Measurements from ENCODE around the gene MPO.

Gene MPO

DNA sequence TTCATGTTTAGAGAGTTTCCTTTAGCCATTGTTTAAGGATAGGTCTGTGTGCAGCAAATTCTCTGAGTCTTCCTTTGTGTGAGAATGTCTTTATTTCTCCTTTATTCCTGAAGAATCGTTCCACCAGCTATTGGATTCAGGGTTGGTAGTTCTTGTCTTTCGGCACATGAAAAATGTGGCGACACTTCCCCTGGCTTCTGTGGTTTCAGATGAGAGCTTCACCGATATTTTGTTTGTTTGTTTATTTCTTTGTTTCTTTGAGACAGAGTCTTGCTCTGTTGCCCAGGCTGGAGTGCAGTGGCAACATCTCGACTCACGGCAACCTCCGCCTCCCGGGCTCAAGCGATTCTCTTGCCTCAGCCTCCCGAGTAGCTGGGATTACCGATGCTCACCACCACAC, 18.6 kb downstream of the MPO start:
- DNase-seq, result no peak

DNA sequence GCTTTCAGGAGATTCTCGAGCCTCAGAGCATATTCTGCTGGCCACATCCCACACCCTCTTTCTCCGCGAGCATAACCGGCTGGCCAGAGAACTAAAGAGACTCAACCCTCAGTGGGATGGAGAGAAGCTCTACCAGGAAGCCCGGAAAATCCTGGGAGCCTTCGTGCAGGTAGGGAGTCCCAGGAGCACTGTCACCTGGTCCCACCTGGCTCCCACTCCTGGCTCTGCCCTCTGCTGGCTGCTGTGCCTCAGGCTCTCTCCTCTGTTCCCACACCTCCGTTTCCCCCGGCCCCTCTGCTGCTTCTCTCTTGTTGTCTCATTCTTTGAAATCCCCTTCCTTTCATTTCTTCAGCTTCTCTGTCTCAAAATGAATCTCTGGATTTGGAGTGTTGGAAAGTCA, 25.9 kb downstream of the MPO start:
- no peak for DNase-seq

- no peak for DNase-seq
Observed at GRCh38 chr17:58253082-58253481, 27.7 kb downstream of the MPO start.

DNA sequence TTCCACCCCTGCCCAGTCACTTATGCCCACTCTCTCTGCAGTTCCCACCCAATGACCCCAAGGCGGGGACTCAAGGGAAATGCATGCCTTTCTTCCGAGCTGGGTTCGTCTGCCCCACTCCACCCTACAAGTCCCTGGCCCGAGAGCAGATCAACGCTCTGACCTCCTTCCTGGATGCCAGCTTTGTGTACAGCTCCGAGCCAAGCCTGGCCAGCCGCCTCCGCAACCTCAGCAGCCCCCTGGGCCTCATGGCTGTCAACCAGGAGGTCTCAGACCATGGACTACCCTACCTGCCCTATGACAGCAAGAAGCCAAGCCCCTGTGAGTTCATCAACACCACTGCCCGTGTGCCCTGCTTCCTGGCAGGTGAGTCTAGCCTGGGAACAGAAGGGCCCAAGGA, 28.6 kb downstream of the MPO start:
- DNase-seq, result no peak

- no peak for DNase-seq
Observed at GRCh38 chr17:58250344-58251011, 30.3 kb downstream of the MPO start.

DNA sequence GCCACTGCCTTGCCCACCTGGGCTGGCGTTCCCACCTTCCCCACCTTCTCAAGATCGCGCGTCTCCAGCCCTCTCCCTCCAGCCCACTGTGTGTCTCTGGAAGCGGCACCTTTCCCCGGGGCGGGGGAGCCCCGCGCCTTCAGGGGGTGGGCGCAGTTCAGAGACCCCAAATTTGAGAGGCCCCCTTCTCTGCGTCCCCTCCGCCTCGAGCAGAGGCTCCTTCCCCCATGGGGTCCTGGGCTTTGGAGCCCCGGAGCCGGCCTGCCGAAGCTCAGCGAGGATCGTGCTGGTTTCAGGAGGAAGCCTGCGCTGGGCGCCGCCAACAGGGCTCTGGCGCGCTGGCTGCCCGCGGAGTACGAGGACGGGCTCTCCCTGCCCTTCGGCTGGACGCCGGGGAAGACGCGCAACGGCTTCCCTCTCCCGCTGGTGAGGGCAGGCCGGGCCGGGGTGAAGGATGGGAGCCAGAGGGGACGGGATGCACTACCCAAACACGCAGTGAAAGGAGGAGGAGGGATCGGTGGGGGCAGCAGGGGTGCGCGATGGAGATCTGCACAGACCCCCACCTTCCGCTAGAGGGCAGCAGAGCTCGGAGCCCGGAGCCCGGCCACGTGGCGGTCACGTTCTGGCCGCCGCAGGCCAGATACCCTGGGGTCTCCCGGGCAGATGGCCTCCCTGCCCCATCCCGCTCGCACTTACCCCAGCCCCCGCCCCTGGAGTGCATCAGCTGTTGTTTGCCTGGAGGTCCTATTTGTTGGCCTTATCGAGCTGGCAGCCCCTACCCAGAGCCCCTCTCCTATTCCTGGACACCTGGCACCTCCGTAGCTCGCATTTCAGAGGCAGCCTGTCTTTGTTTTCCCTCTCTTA, 31.2 kb downstream of the MPO start:
- peak; percentile 79 for DNase-seq

- DNase-seq, result no peak
Observed at GRCh38 chr17:58248955-58249269, 31.8 kb downstream of the MPO start.

- DNase-seq, result no peak
Observed at GRCh38 chr17:58247511-58248363, 33.0 kb downstream of the MPO start.

DNA sequence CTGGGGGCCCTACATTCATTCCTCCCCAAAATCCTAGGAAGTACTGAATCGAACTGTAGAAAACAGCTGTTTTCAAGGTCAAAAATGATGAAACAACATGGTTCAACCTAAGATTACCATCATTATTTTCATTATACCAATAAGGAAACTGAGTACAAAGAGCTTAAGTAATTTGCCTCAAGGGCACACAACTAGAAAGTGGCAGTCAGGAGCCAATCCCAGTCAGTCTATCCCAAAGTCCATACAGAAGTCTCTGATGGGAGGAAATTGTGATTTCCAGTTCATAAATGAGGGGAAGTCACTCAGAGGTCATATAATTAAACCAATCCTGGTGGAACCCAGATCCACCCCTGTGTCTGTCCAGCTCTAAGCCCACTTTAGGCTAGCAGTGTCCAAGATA, 34.0 kb downstream of the MPO start:
- DNase-seq, result no peak

- DNase-seq, result no peak
Observed at GRCh38 chr17:58246104-58246740, 34.5 kb downstream of the MPO start.

- DNase-seq, result no peak
Observed at GRCh38 chr17:58245428-58246103, 35.2 kb downstream of the MPO start.

DNA sequence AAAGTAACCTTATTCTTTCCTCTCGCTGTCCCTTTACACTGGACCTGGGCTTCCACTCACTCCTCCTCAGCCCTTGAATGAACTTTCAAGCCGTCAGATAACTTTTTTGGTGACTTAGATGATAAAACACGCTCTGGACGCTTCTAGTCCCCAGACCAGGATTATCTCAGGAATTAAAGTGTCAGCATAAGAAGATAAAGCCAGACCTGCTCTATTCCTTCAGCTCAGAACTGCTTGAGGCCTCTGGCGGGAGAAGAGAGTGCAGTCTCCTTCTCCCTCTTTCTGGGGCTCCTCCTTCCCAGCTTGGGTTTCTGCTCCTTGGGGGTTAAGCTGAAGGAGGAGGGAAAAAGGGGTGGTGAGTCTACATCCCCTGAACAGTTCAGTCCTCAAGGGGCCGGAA, 35.8 kb downstream of the MPO start:
- no peak for DNase-seq

DNA sequence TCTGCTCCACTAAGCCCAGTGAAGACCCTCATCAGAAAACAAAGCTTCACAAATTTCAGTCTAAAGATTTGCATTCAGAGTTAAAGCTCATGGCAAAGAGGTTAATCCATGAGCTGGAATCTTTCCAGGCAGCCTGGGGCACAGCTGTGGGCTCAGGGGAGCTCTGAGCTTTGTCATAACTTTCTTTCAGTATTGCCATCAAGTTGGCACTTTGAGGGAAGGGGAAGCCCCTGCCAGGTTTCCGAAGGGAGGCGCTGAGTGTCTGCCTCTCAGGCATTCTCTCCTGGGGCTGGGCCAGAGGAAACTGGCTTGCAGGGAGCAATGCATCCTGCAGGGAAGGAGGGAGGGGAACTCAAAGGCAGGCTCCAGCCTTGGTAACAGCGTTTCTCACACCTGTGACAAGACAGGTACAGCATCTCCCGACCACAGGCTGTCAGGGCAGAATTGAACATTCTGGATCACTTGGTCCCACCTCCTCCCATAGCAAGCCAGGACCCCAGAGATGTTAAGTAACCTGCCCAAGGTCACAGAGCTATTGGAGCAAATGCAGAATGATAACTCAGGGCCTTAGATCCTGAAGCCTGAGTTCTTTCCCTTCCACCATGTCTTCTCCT, 38.5 kb downstream of the MPO start:
- no peak for DNase-seq

DNA sequence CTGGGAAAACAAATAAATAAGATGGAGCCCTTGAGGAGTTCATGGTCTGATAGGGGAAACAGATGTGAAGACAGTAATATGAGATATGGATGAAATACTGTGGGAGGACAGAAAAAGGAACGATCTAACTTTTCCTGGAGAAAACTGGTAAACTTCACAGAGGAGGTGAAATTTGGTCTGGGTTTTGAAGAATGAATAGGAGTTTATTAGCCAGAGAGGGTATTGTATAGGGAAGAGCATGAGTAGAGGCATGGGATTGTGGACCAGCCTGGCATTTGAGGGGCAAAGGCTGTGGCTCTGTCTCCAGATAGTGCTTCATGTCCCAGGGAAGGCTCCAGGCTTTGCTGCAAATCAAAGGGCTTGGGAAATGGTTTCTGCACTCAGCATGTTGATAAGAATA, 40.7 kb downstream of the MPO start:
- no peak for DNase-seq

DNA sequence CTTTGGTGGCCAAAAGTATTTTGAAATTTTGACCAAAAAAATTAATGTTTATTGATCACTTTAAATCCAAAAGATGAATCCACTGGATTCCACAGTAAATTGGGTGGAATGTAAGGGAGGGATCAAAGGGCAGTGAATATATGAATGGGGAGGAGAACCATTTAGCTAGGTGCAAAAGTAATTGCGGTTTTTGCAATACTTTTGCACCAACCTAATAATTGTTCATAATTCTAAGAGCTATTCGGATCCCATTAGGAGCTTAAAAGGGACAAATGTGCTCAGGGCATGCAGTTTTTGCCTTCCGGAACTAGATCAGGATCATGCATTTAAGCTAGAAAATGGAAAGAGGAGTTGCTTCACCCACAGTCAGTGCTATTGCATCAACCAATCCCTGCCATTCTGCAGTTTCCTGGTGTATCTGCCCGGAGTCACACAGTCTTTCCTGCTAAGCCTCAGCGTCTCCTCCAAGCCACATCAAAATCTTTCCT, 42.5 kb downstream of the MPO start, which contains the start of gene LPO:
Gene LPO, plus strand, starts transcription at position 438 of the 488 bp plus-strand sequence. CDS start 4,396 bp downstream, outside the sequence.
- no peak for DNase-seq

GRCh38 chr17:58236394-58236793, 44.3 kb downstream of the MPO start:
- DNase-seq, result no peak

- no peak for DNase-seq
Observed at GRCh38 chr17:58235821-58236220, 44.9 kb downstream of the MPO start.

DNA sequence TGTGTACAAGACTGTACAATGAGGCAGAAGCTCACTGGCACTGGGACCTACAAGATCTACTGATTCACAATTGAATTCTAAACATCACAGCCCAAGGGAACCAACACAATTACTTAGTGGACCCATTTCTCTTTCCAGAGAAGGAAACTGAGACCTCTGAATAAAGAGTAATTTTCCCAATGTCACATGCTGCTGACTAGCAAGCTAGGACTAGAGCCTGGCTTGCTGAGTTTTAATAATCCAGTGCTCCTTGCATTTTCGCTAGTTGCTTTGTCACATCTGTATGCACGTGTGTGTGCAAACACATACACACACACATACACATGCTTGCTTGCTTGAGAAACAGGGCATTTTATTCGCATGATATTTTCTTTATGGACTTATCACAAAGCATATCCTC, 46.2 kb downstream of the MPO start:
- no peak for DNase-seq

DNA sequence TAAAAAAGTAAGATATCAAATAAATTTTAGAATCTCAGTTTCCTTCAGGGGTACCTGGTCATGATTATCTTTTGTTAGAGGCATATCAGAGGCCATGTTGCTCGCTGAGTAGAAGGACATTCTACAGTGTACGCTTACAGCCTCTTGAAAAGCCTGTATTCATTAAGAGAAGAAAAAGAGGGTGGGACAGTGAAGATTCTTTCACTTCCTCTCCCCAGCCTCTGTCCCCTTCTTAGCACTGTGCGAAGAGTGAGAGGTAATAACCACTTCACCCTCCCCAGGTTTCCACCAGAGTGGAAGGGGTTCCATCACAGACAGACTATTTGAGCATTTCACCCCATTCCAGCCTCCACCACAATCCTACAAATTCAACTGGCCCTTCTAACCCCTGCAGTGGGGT, 47.2 kb downstream of the MPO start:
- no peak for DNase-seq

GRCh38 chr17:58232707-58233156, 48.0 kb downstream of the MPO start:
- DNase-seq, result no peak

DNA sequence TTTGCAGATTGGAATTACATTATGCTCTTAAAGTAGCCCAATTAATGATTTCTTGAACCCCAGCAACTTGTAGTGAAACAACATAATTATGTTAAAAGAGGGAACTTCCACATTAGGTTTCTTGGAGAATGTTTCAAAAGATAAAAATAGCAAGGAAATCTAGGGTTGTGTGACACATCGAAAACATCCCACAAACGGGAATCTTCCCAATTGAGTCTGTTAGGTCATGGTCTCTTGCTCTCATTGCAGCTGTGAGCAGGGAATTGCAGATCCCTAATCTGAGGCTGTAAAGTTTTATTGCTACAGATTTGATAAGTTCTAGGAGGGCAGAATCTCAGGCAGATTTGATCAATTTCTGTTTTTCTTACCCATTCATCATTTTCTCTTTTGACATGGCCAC, 49.1 kb downstream of the MPO start:
- no peak for DNase-seq

DNA sequence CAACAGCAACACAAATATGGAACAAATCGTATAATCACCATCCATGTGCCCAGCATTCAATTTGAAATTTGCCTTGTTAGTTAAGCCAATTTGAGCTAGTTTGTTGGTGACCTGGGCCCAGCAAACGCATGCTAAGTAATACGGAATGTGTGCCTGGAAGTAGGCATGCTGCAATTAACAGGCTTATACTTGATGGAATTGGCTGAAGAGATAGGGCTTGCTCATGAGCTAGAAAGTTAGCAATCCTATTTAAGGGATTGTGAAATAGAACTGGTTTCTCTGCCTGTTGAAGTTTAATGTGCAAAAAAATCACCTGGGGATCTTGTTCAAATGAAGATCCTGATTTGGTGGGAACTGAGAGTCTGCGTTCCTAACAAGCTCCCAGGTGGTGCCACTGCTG, 50.9 kb downstream of the MPO start:
- no peak for DNase-seq

All from stimulated activated CD4-positive, alpha-beta T cell treated with anti-CD3 and anti-CD28 coated beads, Interleukin-4, amount 100 ng/mL, for 1 hour (primary cell).